ENCODE results near the gene RNH1. TPM values are rescaled to one million over a fixed set of nuclear protein-coding genes. Genes with fewer than 3 reads are reported as not detected.

The RNH1 gene
- 10 to 100 TPM; 62.4 to 80.0 (median 71.8) TPM for polyA plus RNA-seq (ENCODE audit: insufficient read length in 3 of 3)

GRCh38 chr11:506995-507726 lies at the start of gene RNH1:
RNH1 (minus strand) TSS chr11:507242; CDS start chr11:502162, 5,080 bp downstream.
- DNase-seq (ENCODE audit: low read depth in 3 of 3, low spot score in 2 of 3) = peak in 1 of 3 donors; percentile 79

GRCh38 chr11:555780-556661 lies 49.0 kb upstream of the RNH1 start:
- DNase-seq (ENCODE audit: low read depth in 3 of 3, low spot score in 2 of 3) = no peak

GRCh38 chr11:555227-555779 lies 48.3 kb upstream of the RNH1 start:
- DNase-seq (ENCODE audit: low read depth in 3 of 3, low spot score in 2 of 3) = no peak

GRCh38 chr11:554428-555226 lies 47.6 kb upstream of the RNH1 start:
- no peak for DNase-seq (ENCODE audit: low read depth in 3 of 3, low spot score in 2 of 3)

- no peak for DNase-seq (ENCODE audit: low read depth in 3 of 3, low spot score in 2 of 3)
These were observed 46.9 kb upstream of the RNH1 start for GRCh38 chr11:553988-554340.

GRCh38 chr11:553083-553987 lies 46.3 kb upstream of the RNH1 start:
- DNase-seq (ENCODE audit: low read depth in 3 of 3, low spot score in 2 of 3) = no peak

GRCh38 chr11:551596-551995 lies 44.6 kb upstream of the RNH1 start:
- DNase-seq (ENCODE audit: low read depth in 3 of 3, low spot score in 2 of 3) = no peak

GRCh38 chr11:551131-551530 lies 44.1 kb upstream of the RNH1 start:
- DNase-seq (ENCODE audit: low read depth in 3 of 3, low spot score in 2 of 3) = no peak

- no peak for DNase-seq (ENCODE audit: low read depth in 3 of 3, low spot score in 2 of 3)
These were observed 43.7 kb upstream of the RNH1 start for GRCh38 chr11:550746-551085.

- no peak for DNase-seq (ENCODE audit: low read depth in 3 of 3, low spot score in 2 of 3)
These were observed 43.1 kb upstream of the RNH1 start for GRCh38 chr11:550021-550745.

GRCh38 chr11:548700-549603 lies 41.9 kb upstream of the RNH1 start:
- no peak for DNase-seq (ENCODE audit: low read depth in 3 of 3, low spot score in 2 of 3)

- no peak for DNase-seq (ENCODE audit: low read depth in 3 of 3, low spot score in 2 of 3)
These were observed 38.1 kb upstream of the RNH1 start for GRCh38 chr11:545171-545570.

- no peak for DNase-seq (ENCODE audit: low read depth in 3 of 3, low spot score in 2 of 3)
These were observed 37.8 kb upstream of the RNH1 start for GRCh38 chr11:544817-545166.

GRCh38 chr11:541433-541885 lies 34.4 kb upstream of the RNH1 start:
- no peak for DNase-seq (ENCODE audit: low read depth in 3 of 3, low spot score in 2 of 3)

GRCh38 chr11:540583-541432 lies 33.8 kb upstream of the RNH1 start:
- no peak for DNase-seq (ENCODE audit: low read depth in 3 of 3, low spot score in 2 of 3)

GRCh38 chr11:539971-540481 lies 33.0 kb upstream of the RNH1 start:
- DNase-seq (ENCODE audit: low read depth in 3 of 3, low spot score in 2 of 3) = no peak

GRCh38 chr11:538431-539051 lies 31.5 kb upstream of the RNH1 start:
- DNase-seq (ENCODE audit: low read depth in 3 of 3, low spot score in 2 of 3) = no peak

Measured in right renal cortex interstitium (tissue), 3 donors.